Loucy (cell line): ENCODE results near the gene SPINDOC.
A peak's percentile ranks its signal among the peaks of the same experiment; 100 is the strongest.

Experiments
- H2AFZ ChIP-seq: fragments of 200-600 bp; sonication (generic); 2 replicates; pipeline ENCODE4 v1.6.0; 2016; ENCODE audit warnings: antibody characterized with exemption, mild to moderate bottlenecking, low read length, moderate library complexity
- H3F3A ChIP-seq: fragments of 200-600 bp; 2 replicates; pipeline ENCODE4 v1.6.0; 2016; ENCODE audit warnings: antibody characterized with exemption, low read depth, mild to moderate bottlenecking
- H3K27me3 ChIP-seq: fragments of 200-600 bp; sonication (generic); 2 replicates; pipeline ENCODE4 v1.6.1; 2014; ENCODE audit warnings: low read length, mild to moderate bottlenecking; ENCODE audit not compliant: insufficient read depth, poor library complexity, severe bottlenecking
- H3K36me3 ChIP-seq: fragments of 200-600 bp; sonication (generic); 2 replicates; pipeline ENCODE4 v1.6.1; 2016; ENCODE audit warnings: low read length; ENCODE audit not compliant: insufficient read depth
- H3K4me1 ChIP-seq: fragments of 200-600 bp; sonication (generic); 2 replicates; pipeline ENCODE4 v1.5.1; 2014; ENCODE audit warnings: low read length, mild to moderate bottlenecking; ENCODE audit not compliant: insufficient read depth, poor library complexity, severe bottlenecking
- H3K4me2 ChIP-seq: fragments of 200-600 bp; sonication (generic); 2 replicates; pipeline ENCODE4 v1.6.0; 2014; ENCODE audit warnings: antibody characterized with exemption, low read length, low read depth, mild to moderate bottlenecking; ENCODE audit not compliant: poor library complexity, severe bottlenecking
- H3K4me3 ChIP-seq: fragments of 200-600 bp; sonication (generic); 2 replicates; pipeline ENCODE4 v1.5.1; 2014; ENCODE audit warnings: low read length, mild to moderate bottlenecking, mixed read lengths; ENCODE audit not compliant: poor library complexity, severe bottlenecking
- H3K79me2 ChIP-seq: fragments of 200-600 bp; sonication (generic); 2 replicates; pipeline ENCODE4 v1.6.1; 2014; ENCODE audit warnings: low read length; ENCODE audit not compliant: insufficient read depth
- H3K9ac ChIP-seq: fragments of 200-600 bp; sonication (generic); 2 replicates; pipeline ENCODE4 v1.6.0; 2014; ENCODE audit warnings: mild to moderate bottlenecking, low read depth, low read length, moderate library complexity; ENCODE audit not compliant: poor library complexity, severe bottlenecking
- H3K9me2 ChIP-seq: fragments of 200-600 bp; sonication (generic); replicated peaks from 2 replicates; pipeline ENCODE4 v1.6.1; 2016; ENCODE audit warnings: low read depth, low read length, mixed read lengths
- H3K9me3 ChIP-seq: fragments of 200-600 bp; sonication (generic); 2 replicates; pipeline ENCODE4 v1.6.1; 2014; ENCODE audit warnings: mild to moderate bottlenecking, antibody characterized with exemption, low read length, low read depth; ENCODE audit not compliant: insufficient read depth
- H4K20me1 ChIP-seq: fragments of 200-600 bp; sonication (generic); 2 replicates; pipeline ENCODE4 v1.6.0; 2014; ENCODE audit warnings: antibody characterized with exemption, low read length, mild to moderate bottlenecking; ENCODE audit not compliant: insufficient read depth, poor library complexity, severe bottlenecking
- EZH2phosphoT487 ChIP-seq: fragments of 200-600 bp; IDR thresholded peaks from 2 replicates; pipeline ENCODE4 v1.6.1; 2018; ENCODE audit warnings: antibody characterized with exemption, mild to moderate bottlenecking, moderate library complexity, borderline replicate concordance
- TF ChIP-seq, protein P1 (sequence below): fragments of 200-600 bp; sonication (generic); conservative IDR thresholded peaks from 2 replicates; pipeline ENCODE4 v1.5.1; 2014; ENCODE audit warnings: mild to moderate bottlenecking, antibody characterized with exemption, low read length

Gene SPINDOC

GRCh38 chr11:63767267-63767564, 46.0 kb upstream of the SPINDOC start:
- Histone ChIP-seq H3K9me3 (no peaks in the 10 kb centered on the region), H3K4me3 (peak overlapping the region; percentile 98), H3K79me2 (peaks cover 28% of the 10 kb centered on the region), H3K9me2 (no peaks in the 10 kb centered on the region), H3K36me3 (no peaks in the 10 kb centered on the region), H3K4me1 (peaks cover 38% of the 10 kb centered on the region), H3K9ac (peak overlapping the region; percentile 74), H3K27me3 (peaks cover 8% of the 10 kb centered on the region), H3F3A (peaks cover 4% of the 10 kb centered on the region; the same call in 1 of the 2 replicates), H3K4me2 (peak overlapping the region; percentile 98), H4K20me1 (peaks cover 35% of the 10 kb centered on the region), H2AFZ (no peak overlapping the region)
- no peak for TF ChIP-seq EZH2phosphoT487
- TF ChIP-seq, protein P1, sequence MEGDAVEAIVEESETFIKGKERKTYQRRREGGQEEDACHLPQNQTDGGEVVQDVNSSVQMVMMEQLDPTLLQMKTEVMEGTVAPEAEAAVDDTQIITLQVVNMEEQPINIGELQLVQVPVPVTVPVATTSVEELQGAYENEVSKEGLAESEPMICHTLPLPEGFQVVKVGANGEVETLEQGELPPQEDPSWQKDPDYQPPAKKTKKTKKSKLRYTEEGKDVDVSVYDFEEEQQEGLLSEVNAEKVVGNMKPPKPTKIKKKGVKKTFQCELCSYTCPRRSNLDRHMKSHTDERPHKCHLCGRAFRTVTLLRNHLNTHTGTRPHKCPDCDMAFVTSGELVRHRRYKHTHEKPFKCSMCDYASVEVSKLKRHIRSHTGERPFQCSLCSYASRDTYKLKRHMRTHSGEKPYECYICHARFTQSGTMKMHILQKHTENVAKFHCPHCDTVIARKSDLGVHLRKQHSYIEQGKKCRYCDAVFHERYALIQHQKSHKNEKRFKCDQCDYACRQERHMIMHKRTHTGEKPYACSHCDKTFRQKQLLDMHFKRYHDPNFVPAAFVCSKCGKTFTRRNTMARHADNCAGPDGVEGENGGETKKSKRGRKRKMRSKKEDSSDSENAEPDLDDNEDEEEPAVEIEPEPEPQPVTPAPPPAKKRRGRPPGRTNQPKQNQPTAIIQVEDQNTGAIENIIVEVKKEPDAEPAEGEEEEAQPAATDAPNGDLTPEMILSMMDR: no peak

GRCh38 chr11:63767565-63768236, 45.6 kb upstream of the SPINDOC start:
- TF ChIP-seq, protein P1: no peak
- TF ChIP-seq EZH2phosphoT487: no peak
- no peaks in the 10 kb centered on the region for H3K9me2 ChIP-seq
- peaks cover 4% of the 10 kb centered on the region; the same call in 1 of the 2 replicates for H3F3A ChIP-seq
- H3K27me3 ChIP-seq: peaks cover 8% of the 10 kb centered on the region
- H3K4me3 ChIP-seq: peak overlapping the region; percentile 98
- H3K4me2 ChIP-seq: peak overlapping the region; percentile 98
- no peaks in the 10 kb centered on the region for H3K36me3 ChIP-seq
- peaks cover 38% of the 10 kb centered on the region for H3K4me1 ChIP-seq
- peaks cover 28% of the 10 kb centered on the region for H3K79me2 ChIP-seq
- H4K20me1 ChIP-seq: peaks cover 35% of the 10 kb centered on the region
- no peaks in the 10 kb centered on the region for H3K9me3 ChIP-seq
- H3K9ac ChIP-seq: peak overlapping the region; percentile 74
- H2AFZ ChIP-seq: peak overlapping the region; percentile 34; the same call in 1 of the 2 replicates

GRCh38 chr11:63768237-63769041, 44.8 kb upstream of the SPINDOC start, which contains the start of gene ZFTA:
Gene ZFTA, minus strand, starts transcription at chr11:63768775. Its CDS starts 153 bp downstream, at chr11:63768622.
- Histone ChIP-seq H2AFZ (peak within 1 kb of the TSS; percentile 81), H4K20me1 (peaks cover 35% of the 10 kb centered on the region), H3K4me3 (peak within 1 kb of the TSS; percentile 98), H3F3A (peaks cover 4% of the 10 kb centered on the region; the same call in 1 of the 2 replicates), H3K9ac (peak within 1 kb of the TSS; percentile 74), H3K9me2 (no peaks in the 10 kb centered on the region), H3K27me3 (peaks cover 8% of the 10 kb centered on the region), H3K4me1 (peaks cover 38% of the 10 kb centered on the region), H3K4me2 (peak within 1 kb of the TSS; percentile 98), H3K79me2 (peaks cover 28% of the 10 kb centered on the region), H3K9me3 (no peaks in the 10 kb centered on the region), H3K36me3 (no peaks in the 10 kb centered on the region)
- TF ChIP-seq, protein P1: peak; percentile 45
- no peak for TF ChIP-seq EZH2phosphoT487
